COLO829 (cell line): ENCODE data around the gene TMEM107.

Experiments
- DNase-seq: peaks from one replicate; pipeline ENCODE4 v3.0.0; 2012; ENCODE audit warnings: low spot score

The TMEM107 gene

DNA sequence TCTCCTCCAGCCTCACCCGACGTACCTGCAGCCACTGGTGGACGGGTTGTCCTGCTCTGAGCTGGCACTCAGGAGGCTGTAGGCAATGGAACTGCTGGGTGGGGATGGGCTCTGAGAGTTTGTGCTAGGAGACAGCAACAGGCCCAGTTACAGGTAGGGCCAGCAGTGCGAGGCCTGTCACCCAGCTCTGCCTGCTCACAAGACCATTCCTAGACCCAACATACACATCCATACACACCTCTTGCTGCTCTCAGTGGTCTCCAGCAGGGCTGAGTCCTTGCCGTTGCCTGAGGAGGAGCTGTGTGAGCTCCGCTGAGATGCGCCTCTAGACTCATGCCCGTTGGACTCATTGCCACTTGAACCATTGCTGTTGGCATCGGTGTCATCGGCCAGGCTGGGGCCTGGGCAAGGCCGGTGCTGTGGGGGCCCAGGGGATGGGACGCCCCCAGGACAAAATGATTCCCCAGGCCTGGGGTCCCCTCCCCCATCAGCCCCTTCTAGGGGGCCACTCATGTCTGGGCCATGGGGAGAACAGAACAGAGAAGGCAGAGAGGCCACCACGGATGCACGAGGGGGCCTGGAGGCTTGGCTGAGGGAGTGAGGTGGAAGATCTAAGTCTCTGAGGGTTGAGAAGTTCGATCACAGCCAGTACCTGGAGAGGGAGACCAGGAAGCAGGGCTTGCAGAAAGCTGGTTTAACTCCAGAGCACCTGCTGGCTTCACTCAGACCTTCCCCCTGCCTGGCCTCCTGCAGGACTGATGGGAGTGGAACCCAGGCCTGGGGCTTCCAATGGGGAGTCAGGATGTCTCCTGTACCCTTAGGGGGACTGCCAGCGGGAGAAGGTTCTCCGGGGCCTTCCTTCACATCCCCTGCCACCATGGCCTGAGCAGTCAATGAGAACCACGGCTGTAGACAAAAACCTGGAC is 25.7 kb downstream of the TMEM107 start:
- no peak for DNase-seq

DNA sequence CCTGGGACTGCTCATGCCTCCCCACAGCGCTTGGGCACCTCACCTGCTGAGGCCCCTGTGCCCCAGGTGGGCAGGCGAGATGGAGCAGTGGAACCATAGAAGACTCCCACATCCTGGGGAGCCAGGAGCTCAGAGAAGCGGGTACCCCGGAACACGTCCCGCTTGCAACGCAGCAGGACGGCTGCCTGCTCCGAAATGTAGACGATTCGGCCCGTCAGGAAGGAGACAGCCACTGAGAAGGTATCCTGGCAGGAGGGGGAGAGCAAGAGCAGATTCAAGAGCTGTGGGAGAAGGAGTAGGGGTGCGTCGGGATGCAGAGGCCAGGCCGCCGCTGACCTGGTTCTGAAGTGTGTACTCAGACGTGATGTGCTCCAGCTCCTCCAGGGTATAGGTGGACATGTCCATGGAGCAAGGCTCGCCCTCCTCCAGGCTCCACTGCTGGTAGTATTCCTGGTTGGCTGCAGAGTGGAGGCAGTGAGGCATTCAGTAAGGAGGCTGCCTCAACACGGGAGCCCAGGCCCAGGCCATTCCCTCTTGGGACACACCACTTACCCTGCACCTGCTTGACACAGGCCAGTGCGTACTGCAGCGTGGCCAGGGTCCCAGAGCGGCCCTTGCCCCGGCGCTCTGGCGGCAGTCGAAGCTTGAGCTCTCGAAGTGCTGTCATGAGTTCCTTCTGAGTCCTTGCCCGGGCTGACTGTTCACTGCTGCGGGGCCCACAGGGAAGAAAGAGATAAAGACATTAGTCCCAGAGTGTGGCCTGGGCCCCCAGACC is 26.6 kb downstream of the TMEM107 start:
- no peak for DNase-seq

DNA sequence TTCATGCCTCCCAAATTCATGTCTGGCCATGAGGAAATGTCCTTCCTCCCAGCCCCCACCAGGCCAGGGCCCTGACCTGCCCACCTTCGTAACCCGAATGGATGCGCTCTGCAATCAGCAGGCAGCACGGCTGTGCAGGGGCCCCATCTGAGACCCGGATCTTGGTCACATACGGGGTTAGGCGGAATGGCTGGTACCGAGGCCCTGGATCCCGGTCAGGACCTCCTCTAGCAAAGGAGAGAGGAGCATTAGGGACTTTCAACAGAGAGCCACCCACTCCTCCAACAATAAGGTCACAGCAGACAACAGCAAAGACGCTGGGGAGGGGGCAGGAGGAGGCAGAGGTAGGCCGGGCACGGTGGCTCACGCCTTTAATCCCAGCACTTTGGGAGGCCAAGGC is 27.6 kb downstream of the TMEM107 start:
- DNase-seq, result no peak

DNA sequence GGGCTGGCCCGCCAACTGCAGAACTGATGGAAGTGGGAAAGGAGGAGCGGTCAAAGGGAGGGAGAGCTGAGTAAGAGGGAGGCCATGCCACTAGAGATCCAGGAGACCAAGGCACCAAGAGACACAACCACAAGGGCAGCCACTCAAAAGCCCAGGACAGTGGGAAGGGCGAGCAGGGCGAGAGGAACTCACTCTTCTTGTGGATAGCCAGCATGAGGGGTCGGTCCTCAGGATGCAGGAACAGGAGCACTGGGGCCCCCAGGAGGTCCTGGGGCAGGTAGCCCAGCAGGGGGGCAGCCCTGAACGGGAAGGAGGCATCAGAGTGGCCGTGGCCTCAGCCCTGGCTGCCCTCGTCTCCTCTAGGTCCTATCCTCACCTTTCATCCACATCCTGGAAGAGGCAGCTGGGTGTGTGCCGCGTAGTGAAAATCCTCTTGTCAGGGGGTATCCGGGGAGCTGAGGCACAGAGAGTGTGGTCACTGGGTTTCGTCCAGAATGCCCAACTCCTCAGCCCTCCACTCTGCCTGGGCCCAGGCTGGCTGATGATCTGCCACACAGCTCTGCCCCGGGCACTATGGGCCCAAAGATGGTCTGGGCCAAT is 28.3 kb downstream of the TMEM107 start:
- no peak for DNase-seq

DNA sequence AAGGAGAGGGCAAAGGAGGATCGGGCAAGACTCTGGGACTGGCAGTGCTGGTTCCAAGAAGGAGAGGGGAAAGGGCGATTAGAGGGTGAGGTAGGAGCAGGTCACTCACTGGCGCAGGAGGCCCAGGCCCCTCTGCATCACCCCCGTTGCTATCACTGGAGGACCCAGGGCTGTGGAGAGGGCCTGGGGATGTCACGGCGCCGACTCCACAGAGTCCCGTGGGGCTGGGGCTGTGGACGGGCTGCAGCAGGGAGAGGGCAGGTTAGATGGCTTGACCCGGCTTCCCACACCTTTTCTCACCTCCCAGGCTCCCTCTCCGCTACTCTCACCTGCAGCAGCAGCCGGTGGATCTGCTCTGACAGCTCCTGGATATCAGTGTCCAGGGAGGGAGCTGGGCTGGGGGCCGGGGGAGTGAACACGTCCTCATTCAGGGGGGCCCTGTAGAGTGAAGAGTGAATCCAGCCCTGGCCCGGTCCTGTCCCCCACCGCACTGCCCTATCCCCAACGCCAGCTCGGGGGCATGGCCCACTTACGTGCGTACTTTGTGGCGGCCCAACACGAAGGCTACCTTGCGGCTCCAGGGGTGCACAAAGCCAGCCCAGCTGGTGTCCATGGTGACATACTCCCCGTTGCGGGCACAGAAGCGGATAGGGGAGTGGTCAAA is 28.9 kb downstream of the TMEM107 start:
- no peak for DNase-seq

DNA sequence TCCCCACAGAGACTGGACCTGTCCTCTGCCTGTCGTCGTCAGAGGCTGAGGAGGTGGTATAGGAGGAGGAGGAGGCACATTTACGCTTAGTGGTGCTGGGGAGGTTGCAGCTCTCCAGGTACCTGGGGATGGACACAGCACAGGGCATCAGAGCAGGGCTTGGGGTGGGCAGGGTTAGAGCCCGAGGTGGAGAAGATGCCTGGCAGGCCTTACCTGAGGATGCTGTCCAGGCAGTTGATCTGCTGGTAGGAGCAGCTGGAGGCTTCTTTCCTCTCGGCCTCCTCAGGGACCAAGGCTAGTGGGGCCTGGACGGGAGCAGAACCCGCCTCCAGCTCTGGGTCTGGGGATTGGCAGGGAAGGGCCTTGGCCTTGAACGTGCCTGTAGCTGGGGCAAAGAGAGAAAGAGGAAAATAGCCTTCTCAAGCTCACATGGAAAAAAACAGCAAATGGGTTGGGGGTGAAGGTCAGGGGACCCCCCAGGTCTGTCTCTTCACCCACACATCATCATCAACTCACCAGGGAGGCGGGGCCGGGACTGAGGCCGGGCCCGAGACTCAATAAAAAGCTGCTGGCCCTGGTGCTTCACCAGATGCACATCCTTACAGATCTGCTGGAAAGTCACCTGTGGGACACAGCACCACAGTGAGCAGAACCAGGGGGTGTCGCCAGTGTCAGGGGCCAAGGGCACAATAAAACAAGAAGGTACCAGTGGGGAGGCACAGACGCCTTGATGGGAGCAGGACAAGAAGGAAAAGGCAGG is 29.6 kb downstream of the TMEM107 start:
- no peak for DNase-seq

DNA sequence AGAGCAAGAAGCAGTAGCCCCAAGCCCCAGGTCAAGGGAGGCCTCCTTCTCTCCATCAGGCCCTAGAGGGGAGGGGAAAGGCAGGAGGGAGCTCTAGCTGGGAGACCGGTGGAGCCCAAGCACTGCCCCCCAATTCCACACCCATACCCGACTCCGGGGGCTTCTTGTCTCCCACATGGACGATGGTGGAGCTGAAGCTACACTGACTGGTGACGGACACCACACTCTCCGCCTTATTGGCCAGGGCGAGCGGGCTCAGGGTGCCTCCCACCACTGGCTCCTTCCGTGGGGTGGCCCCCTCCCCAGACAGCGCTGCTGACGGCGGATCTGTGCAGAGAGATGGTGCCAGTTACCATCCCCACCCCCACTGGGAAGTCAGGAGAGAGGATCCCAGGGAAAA is 30.4 kb downstream of the TMEM107 start:
- DNase-seq, result no peak

DNA sequence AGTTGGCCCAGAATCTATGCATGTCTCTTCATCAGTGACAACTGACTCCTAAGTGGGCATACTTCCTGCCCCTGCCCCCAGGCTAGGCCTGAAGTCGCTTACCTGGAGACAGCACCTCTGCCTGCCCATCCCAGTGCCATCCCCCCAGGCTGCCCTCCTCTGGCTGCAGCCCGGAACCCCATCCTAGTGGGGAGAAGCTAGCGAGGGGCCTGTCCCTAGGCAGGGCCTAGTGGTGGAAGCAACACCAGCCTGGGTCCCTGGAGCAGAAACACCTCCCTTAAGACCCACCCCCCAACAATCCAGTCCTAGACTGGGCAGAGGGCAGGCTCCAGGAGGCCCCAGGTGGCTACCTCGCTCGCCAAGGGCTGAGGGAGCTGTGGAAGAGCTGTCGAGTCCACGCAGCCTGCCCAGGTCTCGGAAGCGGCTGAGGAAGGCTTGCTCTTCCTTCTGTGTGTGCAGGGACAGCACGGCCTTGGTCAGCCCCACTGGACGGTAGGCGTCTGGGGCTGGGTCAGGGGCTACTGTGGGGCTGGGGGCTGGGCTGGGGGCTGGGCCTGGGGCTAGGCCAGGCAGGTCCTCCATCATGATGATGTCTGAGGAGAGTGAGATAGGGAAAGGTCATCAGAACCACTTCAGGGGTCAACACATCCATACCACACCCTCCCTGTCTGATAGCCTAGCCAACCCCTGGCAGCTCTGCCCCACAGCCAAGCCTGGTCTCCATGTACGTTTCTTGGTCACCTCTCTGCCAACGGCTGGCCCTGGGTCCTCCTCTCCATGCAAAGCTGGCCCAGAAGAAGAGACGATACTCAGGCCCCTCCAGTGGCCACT is 31.6 kb downstream of the TMEM107 start:
- DNase-seq, result no peak

DNA sequence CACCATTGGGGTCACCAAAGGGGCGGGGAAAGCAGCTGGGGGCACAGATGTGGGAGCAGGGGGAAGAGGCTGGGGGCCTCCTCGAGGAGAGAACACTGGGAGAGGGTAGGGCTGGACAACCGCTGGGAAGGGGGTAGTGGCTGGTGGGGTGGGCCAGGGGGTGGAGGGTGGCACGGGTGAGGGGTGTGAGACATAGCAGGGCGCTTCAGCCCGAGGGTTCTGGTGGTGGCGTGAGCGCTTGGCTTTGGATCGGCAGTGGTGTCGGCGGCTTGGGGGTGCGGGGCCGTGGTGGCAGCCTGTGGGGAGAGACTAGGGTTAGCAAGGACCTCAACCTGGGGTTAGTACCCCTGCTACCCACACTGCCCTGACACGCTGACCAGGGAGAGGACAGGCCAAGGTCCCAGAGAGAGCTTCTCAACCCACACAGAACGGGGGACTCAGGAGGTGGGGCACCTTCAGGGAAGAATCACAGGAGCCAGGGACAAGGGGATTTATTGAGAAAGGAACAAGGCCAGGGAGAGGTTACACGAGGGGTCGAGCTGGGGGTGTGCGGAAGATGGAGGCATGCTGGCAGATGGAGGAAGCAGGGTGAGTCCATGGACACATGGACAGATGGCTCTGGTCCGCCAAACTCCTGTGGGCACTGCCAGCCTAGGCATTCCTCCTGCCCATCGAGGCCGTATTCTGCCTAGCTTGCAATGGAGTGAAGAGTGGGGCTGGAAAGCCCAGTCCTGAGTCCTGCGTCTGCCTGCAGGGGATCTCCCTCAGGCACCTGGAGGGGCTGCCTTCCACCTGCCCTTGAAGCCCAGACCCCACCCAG is 32.4 kb downstream of the TMEM107 start:
- DNase-seq, result no peak

DNA sequence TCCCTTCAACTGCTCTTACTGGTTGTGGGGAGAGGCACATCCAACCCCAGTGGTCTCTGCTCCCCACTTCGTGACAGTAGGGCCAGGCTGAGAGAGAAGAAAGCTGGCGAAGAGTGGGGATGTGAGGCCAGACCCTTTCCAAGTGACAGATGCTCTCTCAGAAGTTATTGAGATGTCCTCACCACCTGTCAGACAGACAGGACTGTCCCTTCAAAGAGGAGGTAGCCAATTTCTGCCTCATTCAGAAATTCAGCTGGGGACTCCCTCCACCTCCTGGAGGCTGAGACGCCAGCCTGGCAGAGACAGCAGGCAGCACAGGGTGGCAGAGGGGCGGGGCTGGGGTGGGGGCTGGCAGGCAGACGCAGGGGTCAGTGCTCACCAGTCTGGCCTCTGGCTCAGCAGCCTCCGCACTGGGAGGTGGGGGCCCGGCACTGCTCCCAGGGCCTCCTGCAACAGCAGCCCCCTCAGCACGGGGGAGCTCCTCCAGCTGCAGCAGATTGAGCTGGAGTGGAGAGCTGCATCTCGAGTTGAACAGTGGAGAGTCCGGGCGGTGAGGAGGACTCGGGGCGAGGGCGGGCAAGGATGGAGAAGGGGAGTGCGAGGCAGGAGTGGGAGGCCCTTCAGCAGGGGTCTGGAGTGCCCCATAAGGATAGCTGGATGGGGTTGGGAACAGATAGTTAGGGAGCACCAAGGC is 33.1 kb downstream of the TMEM107 start:
- no peak for DNase-seq

DNA sequence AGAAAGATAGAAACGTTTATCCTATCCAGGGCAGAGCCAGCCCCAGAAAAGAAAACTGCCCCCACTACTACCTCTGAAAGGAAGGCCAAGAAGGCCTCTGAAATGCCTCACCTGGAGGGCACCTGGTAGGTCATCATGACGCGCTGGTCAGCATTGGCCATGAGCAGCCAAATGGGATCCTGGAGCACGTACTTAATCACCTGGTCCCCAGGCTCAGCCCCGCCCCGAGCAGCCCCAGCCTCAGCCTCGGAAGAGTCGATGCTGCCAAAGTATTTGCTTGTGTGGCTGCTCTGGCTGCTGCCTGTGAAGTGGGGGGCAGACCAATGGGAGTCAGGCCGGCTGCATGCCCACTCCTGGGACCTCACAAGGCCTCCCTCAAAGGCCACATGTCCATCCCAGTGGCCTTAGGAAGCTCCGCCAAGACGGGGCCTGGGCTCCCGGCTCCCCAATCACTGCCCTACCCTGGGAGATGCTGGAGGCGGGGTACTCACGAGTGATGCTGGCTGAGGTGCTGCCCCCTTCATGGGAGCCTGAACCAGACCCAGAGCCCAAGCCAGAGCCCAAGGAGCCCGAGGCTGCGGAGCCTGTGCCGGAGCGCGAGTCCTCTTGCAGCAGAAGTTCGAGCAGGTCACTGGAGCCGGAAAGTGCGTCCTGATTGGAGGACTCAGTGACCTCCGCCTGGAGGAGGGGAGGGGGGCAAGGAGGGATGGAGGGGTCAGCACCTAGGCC is 33.9 kb downstream of the TMEM107 start:
- DNase-seq, result no peak

DNA sequence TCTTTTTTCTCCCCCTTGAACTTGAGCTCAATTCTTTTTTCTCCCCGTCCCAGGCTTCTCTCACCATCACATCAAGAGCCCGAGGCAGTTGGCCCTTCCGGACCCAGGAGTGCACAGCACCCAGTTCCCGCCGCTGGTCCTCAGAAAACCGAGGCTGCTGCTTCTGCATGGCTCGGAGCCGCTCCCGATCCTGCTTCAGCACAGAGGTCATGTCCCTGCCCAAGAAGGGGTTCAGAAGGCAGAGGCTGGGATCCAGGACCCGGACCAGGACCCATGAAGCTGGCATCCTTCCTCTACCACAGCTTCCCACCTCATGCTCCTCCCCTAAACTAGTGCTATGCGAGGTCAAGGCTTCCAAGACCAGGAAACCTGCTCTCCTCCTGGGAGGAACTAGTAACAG is 34.4 kb downstream of the TMEM107 start:
- no peak for DNase-seq

DNA sequence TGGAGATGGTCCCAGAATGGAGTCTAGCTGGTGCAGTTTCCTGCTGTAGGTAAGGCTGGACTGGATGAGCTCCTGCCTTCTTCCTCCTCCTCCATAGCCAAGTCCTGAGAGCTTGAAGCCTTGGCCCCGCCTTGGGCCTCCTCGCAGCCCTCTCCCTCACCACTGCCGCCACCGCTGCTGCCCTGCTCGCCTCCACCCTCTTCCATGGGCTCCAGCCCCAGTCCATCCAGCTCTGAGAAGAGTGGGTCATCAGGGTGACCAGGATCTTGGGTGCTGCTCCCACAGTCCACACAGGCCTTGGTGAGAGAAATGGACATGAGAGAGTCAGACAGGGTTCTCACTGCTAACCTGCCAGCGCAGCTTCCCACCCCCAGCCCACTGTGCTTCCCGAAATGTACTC is 35.1 kb downstream of the TMEM107 start:
- DNase-seq, result no peak

DNA sequence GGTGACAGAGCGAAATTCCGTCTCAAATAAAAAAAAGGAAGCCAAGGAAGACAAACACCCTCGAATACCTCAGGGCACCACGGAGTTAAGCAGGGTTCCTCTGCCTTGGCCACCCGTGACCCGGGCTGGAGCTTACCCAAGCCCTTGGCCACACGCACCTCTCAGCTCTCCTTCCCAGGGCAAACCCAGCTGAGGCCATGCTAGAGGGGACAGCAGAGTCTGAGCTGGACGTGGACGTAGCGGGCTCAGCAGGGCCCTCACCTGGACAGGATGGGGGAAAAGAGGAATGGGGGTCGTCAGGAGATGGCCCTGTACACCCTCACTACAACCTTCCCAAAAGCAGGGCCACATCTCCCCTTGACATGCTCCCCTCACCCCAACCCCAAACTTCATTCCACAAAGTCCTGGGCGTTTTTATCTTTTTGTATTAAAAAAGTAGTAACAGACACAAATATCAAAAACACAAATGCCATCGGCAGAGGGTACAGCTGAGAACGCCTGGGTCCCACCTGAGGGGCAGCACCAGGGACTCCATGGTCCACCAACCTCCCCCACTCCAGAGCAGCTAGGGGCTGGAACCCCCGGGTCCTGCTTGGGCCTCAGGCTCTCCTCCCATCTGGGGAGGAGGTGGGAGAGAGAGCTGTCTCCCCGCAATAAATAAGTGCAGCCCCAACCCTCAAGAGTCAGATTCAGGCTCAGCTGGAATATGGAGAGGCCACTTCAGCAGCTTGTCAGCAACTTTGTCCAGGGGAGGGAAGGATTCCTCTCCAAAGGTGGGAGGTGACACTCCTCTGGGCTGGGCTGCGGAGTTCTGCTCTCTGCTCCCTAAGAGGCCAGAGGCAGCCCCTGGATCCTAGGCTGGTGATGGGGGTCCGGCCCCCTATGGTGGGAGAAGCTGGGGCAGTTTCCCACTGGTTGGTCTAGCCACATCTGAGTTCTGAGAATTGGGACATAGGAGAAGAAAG is 35.8 kb downstream of the TMEM107 start:
- DNase-seq, result no peak

DNA sequence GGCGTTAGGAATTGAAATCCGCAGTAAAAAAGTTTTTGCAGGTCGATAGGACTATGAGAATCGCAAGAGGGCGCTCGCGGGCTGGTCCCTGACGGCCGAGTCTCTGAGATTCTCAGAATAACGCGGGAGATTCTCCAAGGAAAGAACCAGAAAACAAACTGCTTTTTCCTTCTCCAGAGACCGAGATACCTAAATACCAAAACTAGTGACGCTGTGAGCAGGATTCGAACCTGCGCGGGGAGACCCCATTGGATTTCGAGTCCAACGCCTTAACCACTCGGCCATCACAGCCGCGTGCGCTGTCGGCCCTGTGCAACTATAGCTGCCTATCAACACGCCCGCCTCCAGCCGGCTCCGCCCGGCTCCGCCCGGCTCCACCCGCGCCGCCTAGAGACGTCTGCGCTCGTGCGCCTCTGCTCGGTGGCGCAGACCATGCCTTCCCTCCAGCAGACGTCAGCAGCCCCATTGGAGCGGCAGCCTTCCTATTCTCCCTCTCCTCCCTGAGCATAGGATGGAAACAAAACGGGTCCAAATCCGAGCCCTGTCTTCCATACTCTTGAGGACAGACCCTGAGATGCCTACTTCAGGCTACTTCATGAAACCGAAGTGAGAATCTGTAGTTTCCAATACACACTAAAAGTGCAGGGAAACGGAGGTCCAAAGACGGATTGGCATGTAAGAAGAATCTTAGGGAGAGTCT is 37.4 kb downstream of the TMEM107 start:
- peak; percentile 94 for DNase-seq

DNA sequence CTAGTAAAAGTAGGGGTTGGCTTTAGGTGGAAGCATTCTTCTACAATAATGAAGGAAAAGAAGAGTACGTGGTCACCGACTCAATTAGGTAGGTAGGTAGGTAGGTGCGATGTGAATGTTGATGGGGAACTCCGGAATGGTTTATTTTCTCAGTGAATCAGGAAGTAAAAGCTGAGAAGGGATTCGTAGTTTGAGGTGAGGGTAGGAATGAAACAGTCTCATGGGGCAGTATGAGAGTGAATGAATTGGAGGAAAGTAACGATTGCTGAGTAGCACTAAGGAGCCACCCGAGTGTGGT is 37.9 kb downstream of the TMEM107 start:
- no peak for DNase-seq
